Thoracic aorta (tissue), 2 donors: ENCODE results near the gene ADAM22. TPM values are rescaled to one million over a fixed set of nuclear protein-coding genes. Genes with fewer than 3 reads are reported as not detected.

Experiments
- ATAC-seq: fragments of 150-250 bp; one replicate; pipeline ENCODE4 v1.8.0; 2017; ENCODE audit warnings: low read depth; ENCODE audit not compliant: insufficient number of reproducible peaks, low FRiP score
- DNase-seq: peaks from one replicate; pipeline ENCODE4 v3.0.0-alpha.2; 2020; ENCODE audit warnings: low spot score
- H3K27ac ChIP-seq, 2 donors: fragments of 200-600 bp; sonication (generic); 1 replicate in 1 of 2; 2 replicates in 1 of 2; pipeline ENCODE4 v1.5.1; 2016; ENCODE audit warnings: mild to moderate bottlenecking in 2 of 2, moderate library complexity in 2 of 2
- H3K27me3 ChIP-seq: fragments of 200-600 bp; sonication (generic); replicated peaks from 2 replicates; pipeline ENCODE4 v1.6.0; 2016; ENCODE audit warnings: mild to moderate bottlenecking; ENCODE audit not compliant: insufficient read depth
- H3K36me3 ChIP-seq: fragments of 200-600 bp; sonication (generic); one replicate; pipeline ENCODE4 v1.5.1; 2016
- H3K4me1 ChIP-seq, 2 donors: fragments of 200-600 bp; sonication (generic); 1 replicate in 1 of 2; 2 replicates in 1 of 2; pipeline versions ENCODE4 v1.5.1 to v1.6.0; 2016; ENCODE audit warnings: low read depth in 2 of 2, mild to moderate bottlenecking in 1 of 2; ENCODE audit not compliant: control insufficient read depth in 1 of 2
- H3K4me3 ChIP-seq: fragments of 200-600 bp; sonication (generic); 2 replicates; pipeline ENCODE4 v1.5.1; 2016; ENCODE audit warnings: mild to moderate bottlenecking
- H3K9me3 ChIP-seq: fragments of 200-600 bp; sonication (generic); 2 replicates; pipeline ENCODE4 v1.5.1; 2016
- CTCF ChIP-seq: fragments of 200-600 bp; sonication (generic); IDR thresholded peaks from one replicate; pipeline ENCODE4 v1.5.1; 2019; ENCODE audit warnings: antibody characterized with exemption
- total RNA-seq, 2 donors: library from RNA; depleted of rRNA; stranded (reverse); fragments of >200 nt; gene quantifications; one replicate each; pipeline versions ENCODE4 v1.1.0 to v1.2.3, GENCODE V29; 2016

The ADAM22 gene
- total RNA-seq, 2 donors from 2014 or later: 5.0 to 5.4 TPM

- no peaks in the 10 kb centered on the region for H3K36me3 ChIP-seq
- peaks cover 0 to 24% of the 10 kb centered on the region in 2 donors for H3K4me1 ChIP-seq
- H3K27ac ChIP-seq: no peak overlapping the region
- TF ChIP-seq CTCF: no peak
- H3K4me3 ChIP-seq: no peak overlapping the region
- H3K9me3 ChIP-seq: no peaks in the 10 kb centered on the region
- no peaks in the 10 kb centered on the region for H3K27me3 ChIP-seq
- ATAC-seq (no peak), DNase-seq (no peak)
These were observed 108.8 kb downstream of the ADAM22 start for GRCh38 chr7:88042803-88043202.

- no peak for TF ChIP-seq CTCF
- DNase-seq: no peak
- Histone ChIP-seq H3K36me3 (no peaks in the 10 kb centered on the region), H3K27me3 (no peaks in the 10 kb centered on the region), H3K4me1 (peaks cover 4 to 24% of the 10 kb centered on the region in 2 donors), H3K9me3 (no peaks in the 10 kb centered on the region), H3K4me3 (no peak overlapping the region), H3K27ac (no peak overlapping the region)
- no peak for ATAC-seq
These were observed 110.0 kb downstream of the ADAM22 start for GRCh38 chr7:88044069-88044468.

- Histone ChIP-seq H3K4me1 (peaks cover 4 to 19% of the 10 kb centered on the region in 2 donors), H3K36me3 (no peaks in the 10 kb centered on the region), H3K27ac (no peak overlapping the region), H3K27me3 (no peaks in the 10 kb centered on the region), H3K4me3 (no peak overlapping the region), H3K9me3 (no peaks in the 10 kb centered on the region)
- DNase-seq (no peak), ATAC-seq (no peak)
- TF ChIP-seq CTCF: no peak
These were observed 113.0 kb downstream of the ADAM22 start for GRCh38 chr7:88046839-88047573.

- Histone ChIP-seq H3K27me3 (no peaks in the 10 kb centered on the region), H3K4me1 (peaks cover 0 to 7% of the 10 kb centered on the region in 2 donors), H3K27ac (no peak overlapping the region), H3K36me3 (no peaks in the 10 kb centered on the region), H3K4me3 (no peak overlapping the region), H3K9me3 (no peaks in the 10 kb centered on the region)
- no peak for TF ChIP-seq CTCF
- DNase-seq: no peak
- ATAC-seq: no peak
These were observed 123.6 kb downstream of the ADAM22 start for GRCh38 chr7:88057655-88058054.

GRCh38 chr7:88062238-88062637 is 128.2 kb downstream of the ADAM22 start:
- no peak for ATAC-seq
- no peak for DNase-seq
- TF ChIP-seq CTCF: no peak
- Histone ChIP-seq H3K27ac (no peak overlapping the region), H3K27me3 (no peaks in the 10 kb centered on the region), H3K36me3 (no peaks in the 10 kb centered on the region), H3K4me1 (no peaks in the 10 kb centered on the region), H3K9me3 (no peaks in the 10 kb centered on the region), H3K4me3 (no peak overlapping the region)
